DND-41 (cell line): ENCODE measurements around the gene MUTYH.

Experiments
- ATAC-seq: fragments of 200-7000 bp; cut with Tn5 transposase; 3 replicates; pipeline ENCODE4 v1.9.1; 2021; ENCODE audit warnings: low read depth; ENCODE audit not compliant: insufficient read depth
- DNase-seq: peaks from one replicate; pipeline ENCODE4 v3.0.0-alpha.2; 2020
- H2AFZ ChIP-seq: 2 replicates; pipeline ENCODE4 v1.6.0; 2012; ENCODE audit warnings: low read depth, low read length
- H3K27ac ChIP-seq: 2 replicates; pipeline ENCODE4 v1.5.1; 2012; ENCODE audit warnings: low read length, inconsistent platforms
- H3K27me3 ChIP-seq: fragments of 200-600 bp; sonication (generic); 2 replicates; pipeline ENCODE4 v1.6.0; 2012; ENCODE audit warnings: low read length, mild to moderate bottlenecking, inconsistent platforms; ENCODE audit not compliant: insufficient read depth, poor library complexity
- H3K36me3 ChIP-seq: 2 replicates; pipeline ENCODE4 v1.5.1; 2012; ENCODE audit warnings: low read length, inconsistent platforms; ENCODE audit not compliant: insufficient read depth
- H3K4me1 ChIP-seq: 2 replicates; pipeline ENCODE4 v1.5.1; 2012; ENCODE audit warnings: mild to moderate bottlenecking, low read length; ENCODE audit not compliant: insufficient read depth
- H3K4me2 ChIP-seq: 2 replicates; pipeline ENCODE4 v1.6.0; 2012; ENCODE audit warnings: mild to moderate bottlenecking, moderate library complexity, low read length, inconsistent platforms; ENCODE audit not compliant: insufficient read depth
- H3K4me3 ChIP-seq, 2 experiments: fragments of 200-600 bp in 1 of 2; shearing (Covaris generic) in 1 of 2; 2 replicates each; pipeline ENCODE4 v1.5.1; 2012 to 2016; ENCODE audit warnings: inconsistent platforms in 2 of 2, low read length in 2 of 2, mild to moderate bottlenecking in 2 of 2, low read depth in 1 of 2, moderate library complexity in 1 of 2
- H3K79me2 ChIP-seq: 2 replicates; pipeline ENCODE4 v1.6.0; 2012; ENCODE audit warnings: low read length, inconsistent platforms; ENCODE audit not compliant: insufficient read depth
- H3K9ac ChIP-seq: 2 replicates; pipeline ENCODE4 v1.6.0; 2012; ENCODE audit warnings: low read depth, mild to moderate bottlenecking, inconsistent platforms, low read length, moderate library complexity
- H3K9me3 ChIP-seq: 2 replicates; pipeline ENCODE4 v1.5.1; 2012; ENCODE audit warnings: low read length, moderate library complexity, mild to moderate bottlenecking, inconsistent platforms; ENCODE audit not compliant: insufficient read depth, severe bottlenecking
- H4K20me1 ChIP-seq: 2 replicates; pipeline ENCODE4 v1.6.0; 2012; ENCODE audit warnings: low read length; ENCODE audit not compliant: insufficient read depth
- EZH2 ChIP-seq: IDR thresholded peaks from 3 replicates; pipeline ENCODE4 v1.6.1; 2012; ENCODE audit warnings: borderline replicate concordance, low read depth, mild to moderate bottlenecking, moderate library complexity, low read length, inconsistent platforms; ENCODE audit not compliant: severe bottlenecking
- TF ChIP-seq, protein P1 (sequence below): IDR thresholded peaks from 2 replicates; pipeline ENCODE4 v1.5.1; 2012; ENCODE audit warnings: borderline replicate concordance, low read length, moderate library complexity, mild to moderate bottlenecking; ENCODE audit not compliant: poor library complexity, severe bottlenecking; ENCODE audit errors: extremely low read depth

Gene MUTYH

DNA sequence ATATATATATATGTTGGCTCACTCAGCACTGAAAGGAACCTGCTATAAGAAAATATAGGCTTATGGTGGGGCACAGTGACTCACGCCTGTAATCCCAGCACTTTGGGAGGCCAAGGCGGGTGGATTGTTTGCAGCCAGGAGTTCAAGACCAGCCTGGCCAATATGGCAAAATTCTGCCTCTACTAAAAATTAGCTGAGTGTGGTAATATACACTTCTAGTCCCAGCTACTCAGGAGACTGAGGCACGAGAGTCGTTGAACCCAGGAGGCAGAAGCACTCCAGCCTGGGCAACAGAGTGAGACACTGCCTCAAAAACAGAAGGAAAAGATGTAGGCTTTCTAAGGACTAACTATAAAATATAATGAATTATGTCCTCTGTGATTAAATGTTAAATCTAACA is 14.6 kb upstream of the MUTYH start:
- ATAC-seq, result no peak
- Histone ChIP-seq H3K27me3 (no peaks in the 10 kb centered on the region), H3K9me3 (no peaks in the 10 kb centered on the region)

DNA sequence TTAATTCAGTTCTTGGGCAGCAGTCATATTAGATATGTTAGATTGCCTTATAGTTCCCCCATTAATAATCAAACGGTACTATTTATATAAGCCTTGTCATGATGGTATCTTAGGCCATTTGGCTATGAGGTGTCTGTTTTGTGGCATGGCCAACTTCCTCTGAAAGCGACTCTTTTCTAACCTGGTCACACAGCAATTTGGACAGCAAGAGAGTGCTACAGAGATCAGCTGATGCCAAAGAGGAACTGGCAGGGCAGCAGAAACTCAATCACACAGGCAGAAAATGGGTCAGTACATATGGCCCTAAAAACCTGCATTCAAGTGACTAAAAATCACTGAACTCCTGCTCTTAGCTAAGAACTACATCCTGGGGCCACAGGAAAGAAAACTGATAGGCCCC is 13.4 kb upstream of the MUTYH start:
- Histone ChIP-seq H2AFZ (no peak overlapping the region), H3K4me1 (no peaks in the 10 kb centered on the region), H4K20me1 (no peaks in the 10 kb centered on the region), H3K79me2 (no peaks in the 10 kb centered on the region), H3K36me3 (no peaks in the 10 kb centered on the region), H3K4me2 (no peak overlapping the region), H3K9ac (no peak overlapping the region), H3K27ac (no peak overlapping the region), H3K27me3 (no peaks in the 10 kb centered on the region), H3K9me3 (no peaks in the 10 kb centered on the region), H3K4me3 (no peak overlapping the region)
- TF ChIP-seq, protein P1, sequence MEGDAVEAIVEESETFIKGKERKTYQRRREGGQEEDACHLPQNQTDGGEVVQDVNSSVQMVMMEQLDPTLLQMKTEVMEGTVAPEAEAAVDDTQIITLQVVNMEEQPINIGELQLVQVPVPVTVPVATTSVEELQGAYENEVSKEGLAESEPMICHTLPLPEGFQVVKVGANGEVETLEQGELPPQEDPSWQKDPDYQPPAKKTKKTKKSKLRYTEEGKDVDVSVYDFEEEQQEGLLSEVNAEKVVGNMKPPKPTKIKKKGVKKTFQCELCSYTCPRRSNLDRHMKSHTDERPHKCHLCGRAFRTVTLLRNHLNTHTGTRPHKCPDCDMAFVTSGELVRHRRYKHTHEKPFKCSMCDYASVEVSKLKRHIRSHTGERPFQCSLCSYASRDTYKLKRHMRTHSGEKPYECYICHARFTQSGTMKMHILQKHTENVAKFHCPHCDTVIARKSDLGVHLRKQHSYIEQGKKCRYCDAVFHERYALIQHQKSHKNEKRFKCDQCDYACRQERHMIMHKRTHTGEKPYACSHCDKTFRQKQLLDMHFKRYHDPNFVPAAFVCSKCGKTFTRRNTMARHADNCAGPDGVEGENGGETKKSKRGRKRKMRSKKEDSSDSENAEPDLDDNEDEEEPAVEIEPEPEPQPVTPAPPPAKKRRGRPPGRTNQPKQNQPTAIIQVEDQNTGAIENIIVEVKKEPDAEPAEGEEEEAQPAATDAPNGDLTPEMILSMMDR, result no peak
- TF ChIP-seq EZH2, result no peak
- DNase-seq (no peak), ATAC-seq (no peak)

More for the DNA sequence above, 14.6 kb upstream of the MUTYH start:
- Histone ChIP-seq H3K27ac (no peak overlapping the region), H4K20me1 (no peaks in the 10 kb centered on the region), H2AFZ (no peak overlapping the region), H3K4me1 (no peaks in the 10 kb centered on the region), H3K4me2 (no peak overlapping the region), H3K4me3 (no peak overlapping the region), H3K36me3 (no peaks in the 10 kb centered on the region), H3K79me2 (no peaks in the 10 kb centered on the region), H3K9ac (no peak overlapping the region)
- no peak for DNase-seq
- TF ChIP-seq, protein P1, result no peak
- no peak for TF ChIP-seq EZH2

DNA sequence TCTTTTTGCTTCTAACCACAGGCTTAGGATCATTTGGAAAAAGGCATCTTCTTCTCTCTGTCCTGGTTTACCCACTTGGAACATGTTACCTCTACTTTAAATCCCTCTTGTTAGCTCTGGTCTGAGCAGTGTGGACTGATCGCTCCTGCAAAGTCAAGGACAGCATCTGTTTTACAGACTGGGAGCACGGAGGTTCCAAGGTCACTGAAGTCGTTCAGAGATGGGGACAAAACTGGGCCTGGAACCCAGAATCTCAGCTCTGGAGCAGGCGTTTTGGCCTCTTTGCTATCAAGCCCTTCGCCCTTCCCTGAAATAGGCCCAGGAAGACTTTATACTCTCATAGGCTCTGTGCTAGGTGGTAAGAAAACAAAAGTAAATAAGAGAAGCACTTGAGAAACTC is 11.3 kb upstream of the MUTYH start:
- no peak overlapping the region for H3K27ac ChIP-seq
- no peak for DNase-seq
- H3K4me3 ChIP-seq, result no peak overlapping the region
- no peak for TF ChIP-seq EZH2
- TF ChIP-seq, protein P1, result no peak
- ATAC-seq, result no peak
- H3K9ac ChIP-seq, result no peak overlapping the region
- no peak overlapping the region for H2AFZ ChIP-seq
- no peaks in the 10 kb centered on the region for H3K4me1 ChIP-seq
- no peaks in the 10 kb centered on the region for H3K36me3 ChIP-seq
- H3K79me2 ChIP-seq, result no peaks in the 10 kb centered on the region
- no peaks in the 10 kb centered on the region for H4K20me1 ChIP-seq
- H3K27me3 ChIP-seq, result no peaks in the 10 kb centered on the region
- H3K9me3 ChIP-seq, result no peaks in the 10 kb centered on the region
- no peak overlapping the region for H3K4me2 ChIP-seq
